Measurements from ENCODE around the gene LCAT.

GRCh38 chr16:67987460-67988160, 43.7 kb upstream of the LCAT start:
- no peak for TF ChIP-seq POLR2AphosphoS5 (IDR thresholded peaks at IDR 0.05; ENCODE audit: low read depth)
- no peak for TF ChIP-seq ETS1 (IDR thresholded peaks at IDR 0.05)
- no peak for TF ChIP-seq CTCF (conservative IDR thresholded peaks at IDR 0.05; ENCODE audit: low read depth in 2 of 2)
- TF ChIP-seq EZH2 (IDR thresholded peaks at IDR 0.05; ENCODE audit: low read depth, unreplicated experiment): no peak
- TF ChIP-seq REST (IDR thresholded peaks at IDR 0.05; ENCODE audit: unreplicated experiment): no peak

Measured in GM23338 (cell line).